Activated B cell treated with CpG ODN at 0.5 μM for 24 hours (primary cell): ENCODE data around the gene PHACTR2. TPM values are rescaled to one million over a fixed set of nuclear protein-coding genes. Genes with fewer than 3 reads are reported as not detected.
"Not testable (repeated sequence)": the region's sequence is repeated elsewhere in the genome, so short reads cannot be mapped to it uniquely, and the experiment has no call there.

ENCODE experiments used
- ATAC-seq: fragments of 200-7000 bp; cut with Tn5 transposase; one replicate; pipeline ENCODE4 v1.10.0; 2021; ENCODE audit warnings: low read depth, mild to moderate bottlenecking, moderate library complexity
- CTCF ChIA-PET: fragments of 350-600 bp; sonication (Branson Sonifier 250); formaldehyde crosslinking; loops from one replicate; lab custom pipeline; 2021; ENCODE audit warnings: antibody characterized with exemption; lab: Charles Lee
- POLR2A ChIA-PET: fragments of 350-600 bp; sonication (Branson Sonifier 250); formaldehyde crosslinking; loops from one replicate; lab custom pipeline; 2021; ENCODE audit warnings: antibody characterized with exemption; lab: Charles Lee
- DNase-seq: peaks from one replicate; pipeline ENCODE4 v3.0.0; 2022
- H3K27ac Mint-ChIP-seq: one replicate; pipeline ENCODE4 v1.8.0; 2020; ENCODE audit warnings: mixed read lengths
- H3K27me3 Mint-ChIP-seq: one replicate; pipeline ENCODE4 v1.8.0; 2021; ENCODE audit warnings: mixed read lengths
- H3K36me3 Mint-ChIP-seq: one replicate; pipeline ENCODE4 v1.8.0; 2021; ENCODE audit warnings: low read depth, mixed read lengths
- H3K4me1 Mint-ChIP-seq: one replicate; pipeline ENCODE4 v1.8.0; 2021; ENCODE audit warnings: mixed read lengths
- H3K4me3 Mint-ChIP-seq: one replicate; pipeline ENCODE4 v1.8.0; 2020; ENCODE audit warnings: mild to moderate bottlenecking, mixed read lengths
- H3K9me3 Mint-ChIP-seq: one replicate; pipeline ENCODE4 v1.8.0; 2020; ENCODE audit warnings: mixed read lengths
- CTCF ChIP-seq: fragments of 200-600 bp; IDR thresholded peaks from one replicate; pipeline ENCODE4 v1.8.0; 2022; ENCODE audit warnings: antibody characterized with exemption, mild to moderate bottlenecking
- intact Hi-C: fragments of 100-400 bp; cut with micrococcal nuclease; formaldehyde crosslinking; loops from one replicate; pipeline ENCODE4 v1.15.1; 2024
- total RNA-seq: library from RNA; stranded (reverse); gene quantifications from 2 replicates; pipeline ENCODE4 v1.2.3, GENCODE V29; 2022

PHACTR2 gene
- 10.5 and 11.7 TPM in 2 replicates for total RNA-seq

DNA sequence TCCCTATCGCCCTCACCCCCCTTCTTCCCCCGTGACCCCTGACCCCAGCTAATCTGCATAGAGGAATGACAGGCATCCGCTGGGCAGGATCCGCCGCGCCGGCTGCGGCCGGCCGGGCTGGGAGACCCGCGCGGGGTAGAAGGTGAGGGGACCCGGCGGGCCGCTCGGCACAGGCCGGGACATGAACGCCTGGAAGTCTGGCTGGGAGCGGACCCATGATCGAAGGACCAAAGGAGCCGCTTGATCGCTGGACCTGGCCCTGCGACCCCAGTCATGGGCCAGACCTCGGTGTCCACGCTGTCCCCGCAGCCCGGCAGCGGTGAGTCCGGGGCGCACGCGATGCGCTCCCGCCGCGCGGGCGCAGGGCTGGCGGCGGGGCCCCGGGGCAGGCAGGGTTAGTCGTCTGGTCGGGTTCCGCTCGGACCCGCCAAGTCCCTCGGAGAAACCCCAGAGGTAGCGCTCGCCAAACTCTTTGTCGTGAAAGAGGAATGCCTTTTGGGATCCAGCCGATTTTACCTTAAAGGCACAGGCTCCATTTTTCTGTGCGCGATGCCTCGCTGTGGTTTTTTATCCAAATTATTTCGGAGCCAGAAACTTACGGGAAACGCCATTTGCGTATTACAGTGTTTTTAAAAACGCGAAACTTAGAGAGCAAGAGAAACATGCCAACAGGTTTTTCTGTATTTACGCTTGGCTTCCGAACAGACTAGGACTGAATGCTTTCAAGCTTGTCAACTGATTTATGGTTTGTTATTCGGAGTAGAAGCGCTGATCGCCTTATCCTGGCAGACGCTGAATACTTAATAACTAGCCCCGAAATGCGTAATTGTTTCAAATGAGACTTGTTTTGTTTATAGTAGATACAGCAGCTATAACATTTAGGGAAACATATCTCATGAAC, at the start of gene PHACTR2:
PHACTR2 (plus strand) TSS at position 75 of the 901 bp plus-strand sequence; CDS start at position 274, 199 bp downstream.
- H3K4me1 Mint-ChIP-seq, result peaks cover 13% of the 10 kb centered on the region
- peaks cover 13% of the 10 kb centered on the region for H3K9me3 Mint-ChIP-seq
- ChIA-PET POLR2A (interaction anchor here (1.1 kb wide), 1 partner anchor 63 kb away, joined by 4 read pairs; no protein-coding TSS in a partner anchor), CTCF (no interaction called here)
- H3K27ac Mint-ChIP-seq, result no peak within 1 kb of the TSS
- no peak for TF ChIP-seq CTCF
- ATAC-seq (peak; percentile 75), DNase-seq (peak; percentile 28)
- peak within 1 kb of the TSS; percentile 81 for H3K4me3 Mint-ChIP-seq
- peaks cover 52% of the 10 kb centered on the region for H3K27me3 Mint-ChIP-seq
- peaks cover 3% of the 10 kb centered on the region for H3K36me3 Mint-ChIP-seq
- intact Hi-C loops, result loop anchor here (10.0 kb wide), 1 partner anchor 203 kb away; no protein-coding TSS in a partner anchor

DNA sequence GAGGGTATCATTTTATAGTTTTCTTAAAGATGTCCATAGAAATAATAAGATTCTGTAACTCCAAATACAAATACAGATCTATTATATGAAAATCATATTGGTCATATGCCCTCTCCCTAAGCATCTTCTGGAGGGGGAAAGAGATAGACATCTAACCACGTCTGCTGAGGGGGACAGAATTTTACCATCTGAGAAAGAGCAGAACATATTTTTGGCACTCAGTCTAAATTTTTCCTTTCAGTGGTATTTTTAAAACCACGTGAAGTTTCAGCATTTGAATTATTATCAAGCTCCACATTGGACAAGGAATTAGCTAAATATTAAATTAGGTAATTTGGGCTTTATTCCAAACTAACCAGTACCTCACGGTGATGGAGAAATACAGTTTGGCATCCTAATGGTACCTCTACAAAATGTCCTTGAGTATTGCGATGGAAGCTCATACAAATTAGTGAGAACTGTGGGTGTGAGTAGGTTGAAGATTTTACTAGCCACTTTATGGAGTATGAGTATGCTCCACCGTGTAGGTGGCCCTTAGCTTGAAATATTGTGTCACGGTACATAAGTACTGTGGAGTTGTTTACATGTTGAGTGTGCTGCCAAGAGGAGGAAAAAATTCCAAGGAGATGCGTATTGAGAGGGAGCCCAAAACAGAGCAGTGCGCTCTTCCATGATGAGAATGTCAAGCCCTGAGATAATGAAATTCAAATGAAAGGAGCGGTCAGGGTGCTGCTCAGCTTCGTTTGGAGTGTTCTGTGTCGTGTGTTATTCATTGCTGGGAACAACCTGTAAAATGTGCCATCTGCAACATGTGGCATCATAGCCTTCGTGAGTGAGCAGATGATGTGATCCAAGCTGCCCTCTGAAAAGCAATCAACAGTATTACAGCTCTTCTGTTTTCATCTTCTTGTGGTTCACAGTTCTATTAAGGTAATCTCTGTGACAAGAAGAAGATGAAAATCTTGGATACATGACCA, 48.4 kb upstream of the PHACTR2 start:
- peaks cover 3% of the 10 kb centered on the region for H3K9me3 Mint-ChIP-seq
- intact Hi-C loops, result no loop called here
- no peak for TF ChIP-seq CTCF
- H3K4me1 Mint-ChIP-seq, result peaks cover under 1% of the 10 kb centered on the region
- H3K27ac Mint-ChIP-seq, result no peak overlapping the region
- no peak overlapping the region for H3K4me3 Mint-ChIP-seq
- ATAC-seq (no peak), DNase-seq (no peak)
- no peaks in the 10 kb centered on the region for H3K27me3 Mint-ChIP-seq
- POLR2A ChIA-PET, result no interaction called here
- no peaks in the 10 kb centered on the region for H3K36me3 Mint-ChIP-seq
- CTCF ChIA-PET, result no interaction called here

GRCh38 chr6:143631196-143631595, 46.6 kb upstream of the PHACTR2 start:
- H3K27me3 Mint-ChIP-seq, H3K27ac Mint-ChIP-seq, H3K9me3 Mint-ChIP-seq, DNase-seq, H3K36me3 Mint-ChIP-seq, ATAC-seq, CTCF ChIA-PET, H3K4me1 Mint-ChIP-seq, intact Hi-C loops, H3K4me3 Mint-ChIP-seq: not testable (repeated sequence)
- POLR2A ChIA-PET, result interaction anchor here (0.5 kb wide), 1 partner anchor 1257 kb away, joined by 3 read pairs; no protein-coding TSS in a partner anchor

DNA sequence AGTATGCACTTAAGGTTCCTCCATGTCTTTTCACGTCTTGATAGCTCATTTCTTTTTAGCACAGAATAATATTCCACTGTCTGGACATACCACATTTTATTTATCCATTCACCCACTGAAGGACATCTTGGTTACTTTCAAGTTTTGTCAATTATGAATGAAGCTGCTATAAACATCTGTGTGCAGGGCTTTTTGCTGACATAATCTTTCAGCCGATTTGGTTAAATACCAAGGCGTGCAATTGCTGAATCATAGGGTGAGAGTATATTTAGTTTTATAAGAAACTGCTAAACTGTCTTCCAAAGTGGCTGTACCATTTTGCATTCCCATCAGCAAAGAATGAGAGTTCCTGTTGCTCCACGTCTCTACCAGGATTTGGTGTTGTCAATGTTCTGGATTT, 44.9 kb upstream of the PHACTR2 start:
- DNase-seq (no peak), ATAC-seq (no peak)
- CTCF ChIA-PET, result no interaction called here
- H3K27me3 Mint-ChIP-seq, result no peaks in the 10 kb centered on the region
- no peak overlapping the region for H3K27ac Mint-ChIP-seq
- intact Hi-C loops, result no loop called here
- no peak overlapping the region for H3K4me3 Mint-ChIP-seq
- POLR2A ChIA-PET, result no interaction called here
- no peak for TF ChIP-seq CTCF
- H3K36me3 Mint-ChIP-seq, result no peaks in the 10 kb centered on the region
- H3K9me3 Mint-ChIP-seq, result peaks cover 3% of the 10 kb centered on the region
- peaks cover 3% of the 10 kb centered on the region for H3K4me1 Mint-ChIP-seq

GRCh38 chr6:143634486-143634885, 43.3 kb upstream of the PHACTR2 start:
- TF ChIP-seq CTCF, result no peak
- ChIA-PET CTCF (no interaction called here), POLR2A (no interaction called here)
- Mint-ChIP-seq H3K36me3 (no peaks in the 10 kb centered on the region), H3K27ac (no peak overlapping the region), H3K4me3 (no peak overlapping the region), H3K4me1 (peaks cover 3% of the 10 kb centered on the region), H3K27me3 (no peaks in the 10 kb centered on the region), H3K9me3 (peaks cover 3% of the 10 kb centered on the region)
- intact Hi-C loops, result no loop called here
- DNase-seq, result no peak
- ATAC-seq, result no peak
